Ovary (tissue), 9 donors: Measurements from ENCODE around the gene VSIG10L2. TPM values are rescaled to one million over a fixed set of nuclear protein-coding genes. Genes with fewer than 3 reads are reported as not detected.
"Not testable (repeated sequence)": the region's sequence is repeated elsewhere in the genome, so short reads cannot be mapped to it uniquely, and the experiment has no call there.

Source experiments
- DNase-seq, 5 donors: peaks; one replicate each; pipeline ENCODE4 v3.0.0-alpha.2; 2019 to 2020
- H3K27ac ChIP-seq, 2 donors: fragments of 200-600 bp; one replicate each; pipeline versions ENCODE4 v1.5.1 to v1.8.0; 2019 to 2022
- H3K27me3 ChIP-seq: fragments of 200-600 bp; one replicate; pipeline ENCODE4 v1.8.0; 2022
- H3K36me3 ChIP-seq: fragments of 200-600 bp; sonication (generic); one replicate; pipeline ENCODE4 v1.5.1; 2019
- H3K4me1 ChIP-seq: one replicate; pipeline ENCODE4 v1.8.1; 2013; ENCODE audit warnings: mild to moderate bottlenecking, moderate library complexity; ENCODE audit not compliant: insufficient read depth
- H3K4me3 ChIP-seq: fragments of 200-600 bp; sonication (generic); one replicate; pipeline ENCODE4 v1.5.1; 2017
- H3K9me3 ChIP-seq, 2 donors: fragments of 200-600 bp in 1 of 2; sonication (generic) in 1 of 2; one replicate each; pipeline versions ENCODE4 v1.5.1 to v1.8.1; 2013 to 2019; ENCODE audit warnings: mild to moderate bottlenecking in 1 of 2, moderate library complexity in 1 of 2
- EP300 ChIP-seq: sonication (generic); formaldehyde crosslinking; IDR thresholded peaks from one replicate; pipeline ENCODE4 v1.6.1; 2017; ENCODE audit warnings: antibody characterized with exemption
- POLR2A ChIP-seq: fragments of 450-650 bp; IDR thresholded peaks from one replicate; pipeline ENCODE4 v1.6.1; 2017; ENCODE audit warnings: antibody characterized with exemption, mild to moderate bottlenecking, moderate library complexity
- WGBS, 3 donors: extraction: QIAGEN DNeasy Blood & Tissue Kit in 1 of 3; methylation state at CpG; one replicate each; pipeline versions ENCODE4 v1.1.5 to v1.1.7; 2013 to 2017; 5-methylcytosine and 5-hydroxymethylcytosine counted together
- intact Hi-C, 4 donors: fragments of 100-400 bp; cut with DNase I; formaldehyde crosslinking; loops; one replicate each; pipeline versions ENCODE4 v1.11.0 to v1.15.1; 2022 to 2023
- polyA plus RNA-seq, 2 donors: library from polyadenylated mRNA; stranded (reverse); fragments of 200-250 nt in 1 of 2; fragments of 350-450 nt in 1 of 2; fragmentation: Illumina TruSeq in 1 of 2; extraction: RNeasy Lipid Tissue Mini Kit (QIAGEN cat#74804) in 1 of 2; gene quantifications; one replicate each; pipeline ENCODE4 v1.2.3, GENCODE V29; 2013 to 2014
- total RNA-seq, 7 donors: library from RNA; depleted of rRNA in 2 of 7; stranded (reverse); fragments of >200 nt in 2 of 7; fragmentation: NEBNext Ultra II Directional in 3 of 7; extraction: Animal tissue kit (Norgen Biotek cat#: 25700) in 3 of 7; gene quantifications; one replicate each; pipeline versions ENCODE4 v1.1.0 to v1.2.4, GENCODE V29; 2016 to 2023
- TF ChIP-seq, protein P1 (sequence below), 3 donors: fragments of 450-650 bp in 2 of 3; fragments of 200-600 bp in 1 of 3; IDR thresholded peaks; one replicate each; pipeline versions ENCODE4 v1.5.1 to v1.8.0; 2016 to 2022; ENCODE audit warnings: antibody characterized with exemption in 3 of 3, mild to moderate bottlenecking in 1 of 3
- donor health status: DM: no; HTN: no; CAD: no; lungs with moderate emphysema.
- donor health status: DM: no; HTN: no; CAD: no.
- donor health status: Bipolar disorder and iron deficiency.
- donor health status: DM: yes; HTN: yes; CAD: no.
- donor health status: DM: no; HTN: no; CAD: no.
- donor health status: DM: yes; HTN: yes; CAD: no.

VSIG10L2 gene
- total and polyA plus RNA-seq, 9 donors: 0.08 to 3.3 (median 0.57) TPM

DNA sequence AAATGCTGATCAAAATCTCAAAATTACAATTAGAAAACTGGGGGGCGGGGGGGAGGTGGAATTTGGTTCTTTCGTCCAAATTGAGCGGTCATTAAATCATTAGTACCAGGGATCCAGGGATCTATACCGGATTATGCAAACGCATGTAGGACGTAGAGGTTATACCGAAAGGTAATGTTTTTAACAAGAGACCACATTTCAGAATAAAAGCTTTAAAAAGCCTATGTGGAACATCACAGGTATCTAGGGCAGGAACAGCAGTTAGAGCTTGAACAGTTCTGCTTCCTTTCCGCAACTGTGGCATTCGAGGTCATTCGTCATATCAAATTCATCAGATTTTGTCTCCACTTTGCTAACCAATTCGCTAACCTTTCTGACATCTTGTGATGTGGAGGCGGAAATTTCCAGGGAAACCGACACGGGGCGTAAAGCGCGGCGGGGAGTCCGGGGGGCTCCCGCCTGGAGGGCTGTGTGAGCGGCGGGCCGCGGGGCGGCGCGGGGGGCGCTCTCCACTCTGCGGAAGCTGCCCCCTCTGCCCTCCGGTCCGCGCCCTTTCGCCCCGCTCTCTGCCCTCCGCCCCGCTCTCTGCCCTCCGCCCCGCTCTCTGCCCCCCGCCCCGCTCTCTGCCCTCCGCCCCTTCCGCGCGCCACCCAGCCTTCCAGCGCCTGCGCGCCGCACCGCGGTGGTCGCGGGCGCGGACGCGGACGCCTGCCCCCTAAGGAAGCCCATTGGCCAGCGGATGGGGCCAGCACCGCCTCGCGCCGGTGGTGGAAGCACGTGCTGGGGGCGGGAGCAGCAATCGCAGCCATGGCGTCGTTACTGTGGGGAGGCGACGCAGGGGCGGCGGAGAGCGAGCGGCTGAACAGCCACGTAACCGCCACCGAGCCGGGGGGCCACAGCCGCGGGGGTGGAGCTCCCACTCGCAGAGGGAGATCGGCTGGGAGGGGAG, 41.9 kb upstream of the VSIG10L2 start, which contains the start of gene DDX25:
TSS of gene DDX25 (plus strand) at position 798 of the 949 bp plus-strand sequence. CDS start at position 808, 10 bp downstream.
- Histone ChIP-seq H3K27ac (no peak within 1 kb of the TSS), H3K9me3 (no peaks in the 10 kb centered on the region), H3K4me3 (peak within 1 kb of the TSS; percentile 72), H3K4me1 (peaks cover 7% of the 10 kb centered on the region), H3K36me3 (no peaks in the 10 kb centered on the region), H3K27me3 (no peaks in the 10 kb centered on the region)
- TF ChIP-seq POLR2A (no peak), EP300 (no peak)
- TF ChIP-seq, protein P1, sequence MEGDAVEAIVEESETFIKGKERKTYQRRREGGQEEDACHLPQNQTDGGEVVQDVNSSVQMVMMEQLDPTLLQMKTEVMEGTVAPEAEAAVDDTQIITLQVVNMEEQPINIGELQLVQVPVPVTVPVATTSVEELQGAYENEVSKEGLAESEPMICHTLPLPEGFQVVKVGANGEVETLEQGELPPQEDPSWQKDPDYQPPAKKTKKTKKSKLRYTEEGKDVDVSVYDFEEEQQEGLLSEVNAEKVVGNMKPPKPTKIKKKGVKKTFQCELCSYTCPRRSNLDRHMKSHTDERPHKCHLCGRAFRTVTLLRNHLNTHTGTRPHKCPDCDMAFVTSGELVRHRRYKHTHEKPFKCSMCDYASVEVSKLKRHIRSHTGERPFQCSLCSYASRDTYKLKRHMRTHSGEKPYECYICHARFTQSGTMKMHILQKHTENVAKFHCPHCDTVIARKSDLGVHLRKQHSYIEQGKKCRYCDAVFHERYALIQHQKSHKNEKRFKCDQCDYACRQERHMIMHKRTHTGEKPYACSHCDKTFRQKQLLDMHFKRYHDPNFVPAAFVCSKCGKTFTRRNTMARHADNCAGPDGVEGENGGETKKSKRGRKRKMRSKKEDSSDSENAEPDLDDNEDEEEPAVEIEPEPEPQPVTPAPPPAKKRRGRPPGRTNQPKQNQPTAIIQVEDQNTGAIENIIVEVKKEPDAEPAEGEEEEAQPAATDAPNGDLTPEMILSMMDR (IDR thresholded peaks at IDR 0.05): no peak
- 1 to 2% (median 1%) methylated on average over 51 to 81 of the region's 81 CpGs for WGBS, 3 donors
- DNase-seq: peak in 2 of 5 donors; percentile 49 to 57
- intact Hi-C loops: no loop called here

GRCh38 chr11:125904678-125905077, 41.2 kb upstream of the VSIG10L2 start:
- TF ChIP-seq EP300 (no peak), POLR2A (no peak)
- TF ChIP-seq, protein P1 (IDR thresholded peaks at IDR 0.05): no peak
- no peak for DNase-seq
- Histone ChIP-seq H3K27ac (no peak overlapping the region), H3K4me3 (no peak overlapping the region), H3K36me3 (no peaks in the 10 kb centered on the region), H3K9me3 (no peaks in the 10 kb centered on the region), H3K4me1 (peaks cover 7% of the 10 kb centered on the region), H3K27me3 (no peaks in the 10 kb centered on the region)
- 44 to 45% (median 45%) methylated on average over 11 of the region's 11 CpGs for WGBS, 3 donors
- intact Hi-C loops: no loop called here

GRCh38 chr11:125910226-125910849, 35.5 kb upstream of the VSIG10L2 start:
- 69 to 77% (median 76%) methylated on average over 8 of the region's 8 CpGs for WGBS, 3 donors
- no peaks in the 10 kb centered on the region for H3K27me3 ChIP-seq
- intact Hi-C loops: no loop called here
- H3K9me3 ChIP-seq: no peaks in the 10 kb centered on the region
- TF ChIP-seq POLR2A (no peak), EP300 (no peak)
- TF ChIP-seq, protein P1 (IDR thresholded peaks at IDR 0.05): no peak
- no peak for DNase-seq
- H3K4me3 ChIP-seq: no peak overlapping the region
- no peaks in the 10 kb centered on the region for H3K4me1 ChIP-seq
- H3K27ac ChIP-seq: no peak overlapping the region
- H3K36me3 ChIP-seq: no peaks in the 10 kb centered on the region

DNA sequence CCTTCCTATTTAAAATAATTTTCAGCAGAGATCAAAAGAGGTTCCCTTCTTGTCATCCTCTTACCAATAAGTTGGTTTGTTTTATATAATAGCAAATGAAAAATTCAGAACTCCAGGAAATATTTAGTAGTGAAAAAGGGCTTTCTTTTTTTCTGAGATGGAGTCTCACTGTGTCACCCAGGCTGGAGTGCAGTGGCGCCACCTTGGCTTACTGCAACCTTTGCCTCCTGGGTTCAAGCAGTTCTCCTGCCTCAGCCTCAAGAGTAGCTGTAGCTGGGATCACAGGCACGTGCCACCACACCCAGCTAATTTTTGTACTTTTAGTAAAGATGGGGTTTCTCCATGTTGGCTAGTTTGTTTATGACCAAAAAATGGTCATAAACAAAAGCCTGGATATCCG, 31.2 kb upstream of the VSIG10L2 start:
- intact Hi-C loops, H3K4me3 ChIP-seq, DNase-seq, H3K4me1 ChIP-seq, H3K9me3 ChIP-seq, H3K27me3 ChIP-seq, H3K27ac ChIP-seq, H3K36me3 ChIP-seq: not testable (repeated sequence)
- WGBS, 3 donors: 73 to 79% (median 77%) methylated on average over 3 of the region's 3 CpGs
